Activated effector memory CD4-positive, alpha-beta T cell treated with anti-CD3 and anti-CD28 coated beads, Interleukin-2, amount 50 U/mL, for 16 hours (primary cell): ENCODE data around the gene OLFM4.

Experiments
- DNase-seq: peaks from one replicate; pipeline ENCODE4 v3.0.0-alpha.2; 2020

The OLFM4 gene

GRCh38 chr13:53014495-53015443, 13.8 kb upstream of the OLFM4 start:
- DNase-seq, result no peak

GRCh38 chr13:53015971-53016370, 12.6 kb upstream of the OLFM4 start:
- DNase-seq, result no peak

GRCh38 chr13:53017433-53017970, 11.1 kb upstream of the OLFM4 start:
- no peak for DNase-seq

- DNase-seq, result no peak
These were observed 9.6 kb upstream of the OLFM4 start for GRCh38 chr13:53018690-53019647.

GRCh38 chr13:53020764-53021335, 7.8 kb upstream of the OLFM4 start:
- DNase-seq, result no peak

GRCh38 chr13:53023246-53023645, 5.4 kb upstream of the OLFM4 start:
- no peak for DNase-seq

GRCh38 chr13:53028063-53028462, 550 bp upstream of the OLFM4 start:
- no peak for DNase-seq

GRCh38 chr13:53032849-53033248, 4.2 kb downstream of the OLFM4 start:
- DNase-seq, result no peak

GRCh38 chr13:53038993-53039392, 10.4 kb downstream of the OLFM4 start:
- DNase-seq, result no peak

- no peak for DNase-seq
These were observed 13.4 kb downstream of the OLFM4 start for GRCh38 chr13:53041968-53042516.

- no peak for DNase-seq
These were observed 14.3 kb downstream of the OLFM4 start for GRCh38 chr13:53042877-53043276.

- no peak for DNase-seq
These were observed 14.8 kb downstream of the OLFM4 start for GRCh38 chr13:53043398-53043797.

- no peak for DNase-seq
These were observed 16.6 kb downstream of the OLFM4 start for GRCh38 chr13:53045189-53045588.

GRCh38 chr13:53048880-53049279, 20.3 kb downstream of the OLFM4 start:
- no peak for DNase-seq

- no peak for DNase-seq
These were observed 21.5 kb downstream of the OLFM4 start for GRCh38 chr13:53050151-53050550.

- DNase-seq, result no peak
These were observed 24.1 kb downstream of the OLFM4 start for GRCh38 chr13:53052675-53053074.

GRCh38 chr13:53054569-53054968, 26.0 kb downstream of the OLFM4 start:
- no peak for DNase-seq

- DNase-seq, result no peak
These were observed 29.6 kb downstream of the OLFM4 start for GRCh38 chr13:53058065-53058679.

GRCh38 chr13:53060840-53061490, 32.4 kb downstream of the OLFM4 start:
- DNase-seq, result no peak

GRCh38 chr13:53064731-53065130, 36.1 kb downstream of the OLFM4 start:
- DNase-seq, result no peak

- no peak for DNase-seq
These were observed 37.8 kb downstream of the OLFM4 start for GRCh38 chr13:53066411-53066810.
